ENCODE results near the gene RNF19B.

Gene RNF19B

GRCh38 chr1:32972814-32973428 lies 8.3 kb upstream of the RNF19B start:
- no peak overlapping the region for H3K4me3 ChIP-seq (ENCODE audit: low read length)
- no peak for DNase-seq (ENCODE audit: low read depth, low spot score)

GRCh38 chr1:32971576-32971975 lies 7.0 kb upstream of the RNF19B start:
- DNase-seq (ENCODE audit: low read depth, low spot score) = no peak
- H3K4me3 ChIP-seq (ENCODE audit: low read length) = no peak overlapping the region

GRCh38 chr1:32971156-32971555 lies 6.5 kb upstream of the RNF19B start:
- H3K4me3 ChIP-seq (ENCODE audit: low read length) = no peak overlapping the region
- DNase-seq (ENCODE audit: low read depth, low spot score) = no peak

- H3K4me3 ChIP-seq (ENCODE audit: low read length) = no peak overlapping the region
- no peak for DNase-seq (ENCODE audit: low read depth, low spot score)
These were observed 5.0 kb upstream of the RNF19B start for GRCh38 chr1:32969566-32969965.

GRCh38 chr1:32967888-32968568 lies 3.4 kb upstream of the RNF19B start:
- DNase-seq (ENCODE audit: low read depth, low spot score) = no peak
- no peak overlapping the region for H3K4me3 ChIP-seq (ENCODE audit: low read length)

- DNase-seq (ENCODE audit: low read depth, low spot score) = no peak
- no peak overlapping the region for H3K4me3 ChIP-seq (ENCODE audit: low read length)
These were observed 2.3 kb upstream of the RNF19B start for GRCh38 chr1:32966900-32967299.

- DNase-seq (ENCODE audit: low read depth, low spot score) = no peak
- H3K4me3 ChIP-seq (ENCODE audit: low read length) = peak overlapping the region; percentile 68
These were observed 690 bp upstream of the RNF19B start for GRCh38 chr1:32965251-32965747.

GRCh38 chr1:32963746-32964460 lies 706 bp downstream of the RNF19B start:
- peak; percentile 28 for DNase-seq (ENCODE audit: low read depth, low spot score)

GRCh38 chr1:32962248-32962896 lies 2.2 kb downstream of the RNF19B start:
- no peak overlapping the region for H3K4me3 ChIP-seq (ENCODE audit: low read length)
- DNase-seq (ENCODE audit: low read depth, low spot score) = no peak

More at GRCh38 chr1:32963746-32964460, 706 bp downstream of the RNF19B start:
- H3K4me3 ChIP-seq (ENCODE audit: low read length) = peak overlapping the region; percentile 68

GRCh38 chr1:32960819-32961355 lies 3.7 kb downstream of the RNF19B start:
- DNase-seq (ENCODE audit: low read depth, low spot score) = no peak
- H3K4me3 ChIP-seq (ENCODE audit: low read length) = no peak overlapping the region

- DNase-seq (ENCODE audit: low read depth, low spot score) = no peak
- H3K4me3 ChIP-seq (ENCODE audit: low read length) = no peak overlapping the region
These were observed 4.3 kb downstream of the RNF19B start for GRCh38 chr1:32960342-32960741.

- no peak overlapping the region for H3K4me3 ChIP-seq (ENCODE audit: low read length)
- no peak for DNase-seq (ENCODE audit: low read depth, low spot score)
These were observed 5.8 kb downstream of the RNF19B start for GRCh38 chr1:32958827-32959226.

- H3K4me3 ChIP-seq (ENCODE audit: low read length) = no peak overlapping the region
- no peak for DNase-seq (ENCODE audit: low read depth, low spot score)
These were observed 7.6 kb downstream of the RNF19B start for GRCh38 chr1:32957017-32957416.

GRCh38 chr1:32954168-32954567 lies 10.4 kb downstream of the RNF19B start:
- no peak overlapping the region for H3K4me3 ChIP-seq (ENCODE audit: low read length)
- no peak for DNase-seq (ENCODE audit: low read depth, low spot score)

- no peak for DNase-seq (ENCODE audit: low read depth, low spot score)
- H3K4me3 ChIP-seq (ENCODE audit: low read length) = no peak overlapping the region
These were observed 11.1 kb downstream of the RNF19B start for GRCh38 chr1:32953495-32953894.

- no peak for DNase-seq (ENCODE audit: low read depth, low spot score)
These were observed 15.1 kb downstream of the RNF19B start for GRCh38 chr1:32949519-32949918.

GRCh38 chr1:32948905-32949304 lies 15.7 kb downstream of the RNF19B start:
- no peak for DNase-seq (ENCODE audit: low read depth, low spot score)
- no peak overlapping the region for H3K4me3 ChIP-seq (ENCODE audit: low read length)

More at GRCh38 chr1:32949519-32949918, 15.1 kb downstream of the RNF19B start:
- no peak overlapping the region for H3K4me3 ChIP-seq (ENCODE audit: low read length)

GRCh38 chr1:32948390-32948722 lies 16.3 kb downstream of the RNF19B start:
- no peak overlapping the region for H3K4me3 ChIP-seq (ENCODE audit: low read length)
- no peak for DNase-seq (ENCODE audit: low read depth, low spot score)

GRCh38 chr1:32947669-32948389 lies 16.8 kb downstream of the RNF19B start:
- H3K4me3 ChIP-seq (ENCODE audit: low read length) = no peak overlapping the region
- DNase-seq (ENCODE audit: low read depth, low spot score) = no peak
